Activated B cell treated with CpG ODN at 0.5 μM for 24 hours (primary cell): ENCODE measurements around the gene SHANK1. TPM values are rescaled to one million over a fixed set of nuclear protein-coding genes. Genes with fewer than 3 reads are reported as not detected.
A peak's percentile ranks its signal among the peaks of the same experiment; 100 is the strongest.

Experiments
- ATAC-seq: fragments of 200-7000 bp; cut with Tn5 transposase; one replicate; pipeline ENCODE4 v1.10.0; 2021; ENCODE audit warnings: low read depth, mild to moderate bottlenecking, moderate library complexity
- CTCF ChIA-PET: fragments of 350-600 bp; sonication (Branson Sonifier 250); formaldehyde crosslinking; loops from one replicate; lab custom pipeline; 2021; ENCODE audit warnings: antibody characterized with exemption; lab: Charles Lee
- POLR2A ChIA-PET: fragments of 350-600 bp; sonication (Branson Sonifier 250); formaldehyde crosslinking; loops from one replicate; lab custom pipeline; 2021; ENCODE audit warnings: antibody characterized with exemption; lab: Charles Lee
- DNase-seq: peaks from one replicate; pipeline ENCODE4 v3.0.0; 2022
- H3K27ac Mint-ChIP-seq: one replicate; pipeline ENCODE4 v1.8.0; 2020; ENCODE audit warnings: mixed read lengths
- H3K27me3 Mint-ChIP-seq: one replicate; pipeline ENCODE4 v1.8.0; 2021; ENCODE audit warnings: mixed read lengths
- H3K36me3 Mint-ChIP-seq: one replicate; pipeline ENCODE4 v1.8.0; 2021; ENCODE audit warnings: low read depth, mixed read lengths
- H3K4me1 Mint-ChIP-seq: one replicate; pipeline ENCODE4 v1.8.0; 2021; ENCODE audit warnings: mixed read lengths
- H3K4me3 Mint-ChIP-seq: one replicate; pipeline ENCODE4 v1.8.0; 2020; ENCODE audit warnings: mild to moderate bottlenecking, mixed read lengths
- H3K9me3 Mint-ChIP-seq: one replicate; pipeline ENCODE4 v1.8.0; 2020; ENCODE audit warnings: mixed read lengths
- CTCF ChIP-seq: fragments of 200-600 bp; IDR thresholded peaks from one replicate; pipeline ENCODE4 v1.8.0; 2022; ENCODE audit warnings: antibody characterized with exemption, mild to moderate bottlenecking
- intact Hi-C: fragments of 100-400 bp; cut with micrococcal nuclease; formaldehyde crosslinking; loops from one replicate; pipeline ENCODE4 v1.15.1; 2024
- total RNA-seq: library from RNA; stranded (reverse); gene quantifications from 2 replicates; pipeline ENCODE4 v1.2.3, GENCODE V29; 2022

The SHANK1 gene
- total RNA-seq, 1 donor from 2014 or later = not detected

- no peak for DNase-seq
- H3K4me1 Mint-ChIP-seq = no peaks in the 10 kb centered on the region
- no peak for TF ChIP-seq CTCF
- POLR2A ChIA-PET = no interaction called here
- no peaks in the 10 kb centered on the region for H3K36me3 Mint-ChIP-seq
- no peak for ATAC-seq
- peaks cover 40% of the 10 kb centered on the region for H3K27me3 Mint-ChIP-seq
- no peaks in the 10 kb centered on the region for H3K9me3 Mint-ChIP-seq
- intact Hi-C loops = no loop called here
- H3K27ac Mint-ChIP-seq = no peak overlapping the region
- CTCF ChIA-PET = no interaction called here
- no peak overlapping the region for H3K4me3 Mint-ChIP-seq
These were observed 19.7 kb upstream of the SHANK1 start for GRCh38 chr19:50739132-50739913.

GRCh38 chr19:50736338-50736737 is 16.7 kb upstream of the SHANK1 start:
- Mint-ChIP-seq H3K4me3 (no peak overlapping the region), H3K27ac (no peak overlapping the region), H3K9me3 (no peaks in the 10 kb centered on the region), H3K27me3 (peaks cover 36% of the 10 kb centered on the region), H3K36me3 (no peaks in the 10 kb centered on the region), H3K4me1 (no peaks in the 10 kb centered on the region)
- ChIA-PET CTCF (no interaction called here), POLR2A (no interaction called here)
- ATAC-seq (no peak), DNase-seq (no peak)
- intact Hi-C loops = no loop called here
- TF ChIP-seq CTCF = no peak

GRCh38 chr19:50735869-50736268 is 16.3 kb upstream of the SHANK1 start:
- TF ChIP-seq CTCF = no peak
- Mint-ChIP-seq H3K27ac (no peak overlapping the region), H3K4me1 (no peaks in the 10 kb centered on the region), H3K4me3 (no peak overlapping the region), H3K9me3 (no peaks in the 10 kb centered on the region), H3K36me3 (no peaks in the 10 kb centered on the region), H3K27me3 (peaks cover 36% of the 10 kb centered on the region)
- DNase-seq (no peak), ATAC-seq (no peak)
- ChIA-PET POLR2A (no interaction called here), CTCF (no interaction called here)
- intact Hi-C loops = no loop called here

GRCh38 chr19:50729894-50730293 is 10.3 kb upstream of the SHANK1 start:
- TF ChIP-seq CTCF = no peak
- Mint-ChIP-seq H3K9me3 (no peaks in the 10 kb centered on the region), H3K27me3 (peaks cover 43% of the 10 kb centered on the region), H3K4me1 (peaks cover 16% of the 10 kb centered on the region), H3K27ac (no peak overlapping the region), H3K36me3 (no peaks in the 10 kb centered on the region), H3K4me3 (no peak overlapping the region)
- DNase-seq = no peak
- intact Hi-C loops = no loop called here
- ChIA-PET POLR2A (no interaction called here), CTCF (no interaction called here)
- no peak for ATAC-seq

GRCh38 chr19:50728084-50728737 is 8.6 kb upstream of the SHANK1 start:
- TF ChIP-seq CTCF = no peak
- ATAC-seq = peak; percentile 9
- H3K27me3 Mint-ChIP-seq = peaks cover 46% of the 10 kb centered on the region
- H3K9me3 Mint-ChIP-seq = no peaks in the 10 kb centered on the region
- no peak for DNase-seq
- H3K36me3 Mint-ChIP-seq = no peaks in the 10 kb centered on the region
- no peak overlapping the region for H3K4me3 Mint-ChIP-seq
- intact Hi-C loops = no loop called here
- H3K4me1 Mint-ChIP-seq = peaks cover 24% of the 10 kb centered on the region
- ChIA-PET POLR2A (no interaction called here), CTCF (no interaction called here)
- H3K27ac Mint-ChIP-seq = no peak overlapping the region
